Neural progenitor cell (in vitro differentiated cells): Measurements from ENCODE around the gene CCDC185.

Source experiments
- CTCF ChIP-seq: fragments of 200-600 bp; sonication (generic); IDR thresholded peaks from 2 replicates; pipeline ENCODE4 v1.5.1; 2017; ENCODE audit warnings: antibody characterized with exemption, mild to moderate bottlenecking
- EZH2 ChIP-seq: fragments of 200-600 bp; sonication (generic); IDR thresholded peaks from 2 replicates; pipeline ENCODE4 v1.6.1; 2017; ENCODE audit warnings: antibody characterized with exemption, mild to moderate bottlenecking, moderate library complexity
- EZH2phosphoT487 ChIP-seq: fragments of 200-600 bp; sonication (generic); IDR thresholded peaks from 2 replicates; pipeline ENCODE4 v1.6.1; 2017; ENCODE audit warnings: antibody characterized with exemption

GRCh38 chr1:223443397-223443796, 50.2 kb downstream of the CCDC185 start:
- TF ChIP-seq CTCF (no peak), EZH2 (no peak), EZH2phosphoT487 (no peak)
